Stimulated activated CD8-positive, alpha-beta memory T cell treated with anti-CD3 and anti-CD28 coated beads, Interleukin-15, amount 100 ng/mL, for 1 hour (primary cell): ENCODE results near the gene SNTG2.

Source experiments
- DNase-seq: peaks from one replicate; pipeline ENCODE4 v3.0.0-alpha.2; 2020; ENCODE audit warnings: low read depth

The SNTG2 gene

GRCh38 chr2:1238598-1239138, 288.0 kb downstream of the SNTG2 start:
- DNase-seq, result no peak

GRCh38 chr2:1245193-1245592, 294.5 kb downstream of the SNTG2 start:
- no peak for DNase-seq

- no peak for DNase-seq
These were observed 295.6 kb downstream of the SNTG2 start for GRCh38 chr2:1246239-1246638.

GRCh38 chr2:1246991-1247390, 296.3 kb downstream of the SNTG2 start:
- DNase-seq, result no peak

GRCh38 chr2:1248187-1248586, 297.5 kb downstream of the SNTG2 start:
- DNase-seq, result no peak

- DNase-seq, result no peak
These were observed 299.4 kb downstream of the SNTG2 start for GRCh38 chr2:1249897-1250687.

- DNase-seq, result no peak
These were observed 300.9 kb downstream of the SNTG2 start for GRCh38 chr2:1251520-1251919.

- DNase-seq, result no peak
These were observed 303.0 kb downstream of the SNTG2 start for GRCh38 chr2:1253629-1254028.

- DNase-seq, result no peak
These were observed 304.2 kb downstream of the SNTG2 start for GRCh38 chr2:1254662-1255343.

- DNase-seq, result no peak
These were observed 306.1 kb downstream of the SNTG2 start for GRCh38 chr2:1256632-1257324.

- no peak for DNase-seq
These were observed 306.7 kb downstream of the SNTG2 start for GRCh38 chr2:1257334-1257733.

- no peak for DNase-seq
These were observed 309.1 kb downstream of the SNTG2 start for GRCh38 chr2:1259746-1260145.

GRCh38 chr2:1262609-1263008, 312.0 kb downstream of the SNTG2 start:
- DNase-seq, result no peak

GRCh38 chr2:1265454-1265853, 314.8 kb downstream of the SNTG2 start:
- DNase-seq, result no peak

- no peak for DNase-seq
These were observed 315.7 kb downstream of the SNTG2 start for GRCh38 chr2:1266351-1266750.

- DNase-seq, result no peak
These were observed 317.4 kb downstream of the SNTG2 start for GRCh38 chr2:1268034-1268433.

- DNase-seq, result no peak
These were observed 319.2 kb downstream of the SNTG2 start for GRCh38 chr2:1269812-1270211.

GRCh38 chr2:1272835-1273234, 322.2 kb downstream of the SNTG2 start:
- DNase-seq, result no peak

GRCh38 chr2:1277634-1278033, 327.0 kb downstream of the SNTG2 start:
- DNase-seq, result no peak

GRCh38 chr2:1278125-1278524, 327.5 kb downstream of the SNTG2 start:
- no peak for DNase-seq

GRCh38 chr2:1278861-1279260, 328.2 kb downstream of the SNTG2 start:
- DNase-seq, result no peak

GRCh38 chr2:1282552-1282951, 331.9 kb downstream of the SNTG2 start:
- no peak for DNase-seq
